DMS79 treated with DMSO at 0.1 percent for 48 hours (cell line): ENCODE measurements around the gene ADAT3.
"Not testable (repeated sequence)": the region's sequence is repeated elsewhere in the genome, so short reads cannot be mapped to it uniquely, and the experiment has no call there.

Source experiments
- DNase-seq: peaks from one replicate; lab custom pipeline; 2025; lab: John Stamatoyannopoulos, UW

Gene ADAT3

GRCh38 chr19:1882786-1883692 lies 22.2 kb upstream of the ADAT3 start:
- no peak for DNase-seq

- DNase-seq = no peak
Observed at GRCh38 chr19:1883784-1884183, 21.4 kb upstream of the ADAT3 start.

- no peak for DNase-seq
Observed at GRCh38 chr19:1884291-1884718, 20.9 kb upstream of the ADAT3 start.

DNA sequence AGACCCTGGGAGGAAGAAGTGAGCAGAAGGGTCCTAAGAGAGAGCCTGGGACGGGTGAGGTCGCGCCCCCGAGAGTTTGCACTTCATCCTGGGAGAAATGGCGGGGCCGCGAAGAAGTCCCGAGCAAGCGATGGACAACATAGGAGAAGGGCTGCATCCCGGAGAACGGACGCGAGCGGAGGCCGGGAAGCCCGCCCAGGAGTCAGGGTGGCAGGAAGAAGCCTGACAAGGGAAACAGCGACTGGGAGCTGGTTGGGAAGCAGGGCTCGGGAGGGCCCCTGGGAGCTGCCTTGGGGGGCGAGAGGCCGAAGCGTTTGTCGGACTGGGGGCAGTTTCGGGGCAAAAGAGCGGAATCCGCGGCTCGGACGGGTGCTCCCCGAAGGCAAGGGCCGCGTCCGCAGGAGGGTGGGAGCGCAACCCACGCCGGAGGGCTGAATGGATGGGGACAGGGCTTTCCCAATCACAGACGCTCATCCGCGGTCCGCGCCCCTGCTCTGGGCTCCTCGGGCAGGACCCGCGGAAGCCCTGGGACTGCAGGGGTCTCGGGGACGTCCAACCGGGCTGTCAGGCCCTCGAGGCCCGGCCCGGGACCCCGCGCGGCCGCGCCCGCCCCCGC lies 20.4 kb upstream of the ADAT3 start:
- DNase-seq = no peak

- peak; percentile 74 for DNase-seq
Observed at GRCh38 chr19:1885398-1886119, 19.6 kb upstream of the ADAT3 start, which contains the start of gene ABHD17A. TSS of gene ABHD17A (minus strand) at chr19:1885496. CDS start at chr19:1881566, 3,930 bp downstream.

DNA sequence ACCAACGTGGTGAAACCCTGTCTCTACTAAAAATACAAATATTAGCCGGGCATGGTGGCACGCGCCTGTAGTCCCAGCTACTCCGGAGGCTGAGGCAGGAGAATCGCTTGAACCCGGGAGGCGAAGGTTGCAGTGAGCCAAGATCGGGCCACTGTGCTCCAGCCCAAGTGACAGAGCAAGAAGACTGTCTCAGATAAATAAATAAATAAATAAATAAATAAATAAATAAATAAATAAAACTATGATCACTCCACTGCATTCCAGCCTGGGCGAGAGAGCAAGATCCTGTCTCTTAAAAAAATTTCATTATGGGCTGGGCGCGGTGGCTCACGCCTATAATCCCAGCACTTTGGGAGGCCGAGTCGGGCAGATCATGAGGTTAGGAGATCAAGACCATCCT lies 18.8 kb upstream of the ADAT3 start:
- DNase-seq = not testable (repeated sequence)

DNA sequence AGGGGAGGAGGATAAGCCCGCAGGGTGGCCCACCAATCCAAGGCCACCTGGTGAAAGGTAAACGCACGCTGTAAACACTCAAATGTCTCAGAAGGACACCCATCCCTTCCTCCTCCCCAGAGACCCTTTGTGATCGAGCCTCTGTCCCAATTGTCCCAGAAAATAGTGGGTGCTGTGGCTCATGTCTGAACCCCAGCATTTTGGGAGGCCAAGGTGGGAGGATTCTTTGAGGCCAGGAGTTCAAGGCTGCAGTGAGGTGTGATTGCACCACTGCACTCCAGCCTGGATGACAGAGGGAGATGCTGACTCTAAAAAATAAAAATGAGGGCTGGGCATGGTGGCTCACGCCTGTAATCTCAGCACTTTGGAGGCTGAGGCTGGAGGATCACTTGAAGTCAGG lies 16.8 kb upstream of the ADAT3 start:
- DNase-seq = no peak

DNA sequence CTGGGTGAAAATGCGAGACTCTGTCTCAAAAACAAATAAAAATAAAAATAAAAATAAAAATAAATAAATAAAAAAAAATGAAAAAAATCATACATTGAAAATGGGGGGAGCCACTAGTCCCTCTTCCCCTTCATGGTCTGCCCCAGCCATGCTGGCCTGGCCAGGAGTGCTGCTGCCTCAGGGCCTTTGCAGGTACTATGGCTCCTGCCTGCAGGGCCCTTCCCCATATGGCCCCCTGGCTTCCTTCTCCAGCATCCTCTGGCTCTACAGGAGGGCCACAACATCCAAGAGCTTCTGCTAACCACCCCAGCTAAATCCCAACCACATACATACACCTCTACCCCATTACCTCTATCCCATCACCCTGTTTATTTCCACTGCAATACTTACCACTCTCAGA lies 15.3 kb upstream of the ADAT3 start:
- DNase-seq = no peak

DNA sequence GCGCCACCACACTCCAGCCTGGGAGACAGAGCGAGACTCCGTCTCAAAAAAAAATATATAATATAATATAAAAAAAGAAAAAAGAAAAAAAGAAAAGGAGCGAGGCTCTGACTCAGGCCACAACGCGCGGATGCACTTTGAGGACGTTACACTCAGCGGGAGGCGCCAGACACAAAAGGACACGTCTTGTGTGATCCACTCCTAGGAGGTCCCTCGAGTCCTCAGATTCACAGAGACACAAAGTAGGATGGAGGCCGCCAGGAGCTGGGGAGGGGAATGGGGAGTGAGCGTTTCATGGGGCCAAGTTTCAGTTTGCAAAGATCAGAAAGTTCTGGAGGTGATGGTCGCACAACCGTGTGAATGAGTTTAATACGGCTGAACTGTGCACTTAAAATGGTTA lies 11.4 kb upstream of the ADAT3 start:
- no peak for DNase-seq

DNA sequence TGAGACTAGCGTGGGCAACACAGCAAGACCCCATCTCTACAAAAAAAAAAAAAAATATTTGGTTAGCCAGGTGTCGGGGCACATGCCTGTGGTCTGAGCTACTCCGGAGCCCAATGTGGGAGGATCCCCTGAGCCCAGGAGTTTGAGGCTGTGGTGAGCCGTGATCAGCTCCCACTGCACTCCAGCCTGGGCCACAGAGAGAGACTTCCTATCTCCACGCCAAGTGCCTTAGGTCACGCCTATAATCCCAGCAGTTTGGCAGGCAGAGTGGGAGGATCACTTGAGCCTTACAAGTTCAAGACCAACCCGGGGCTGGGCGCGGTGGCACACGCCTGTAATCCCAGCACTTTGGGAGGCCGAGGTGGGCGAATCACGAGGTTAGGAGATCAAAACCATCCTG lies 8.7 kb upstream of the ADAT3 start:
- DNase-seq = no peak

- no peak for DNase-seq
Observed at GRCh38 chr19:1901940-1902404, 3.2 kb upstream of the ADAT3 start.

DNA sequence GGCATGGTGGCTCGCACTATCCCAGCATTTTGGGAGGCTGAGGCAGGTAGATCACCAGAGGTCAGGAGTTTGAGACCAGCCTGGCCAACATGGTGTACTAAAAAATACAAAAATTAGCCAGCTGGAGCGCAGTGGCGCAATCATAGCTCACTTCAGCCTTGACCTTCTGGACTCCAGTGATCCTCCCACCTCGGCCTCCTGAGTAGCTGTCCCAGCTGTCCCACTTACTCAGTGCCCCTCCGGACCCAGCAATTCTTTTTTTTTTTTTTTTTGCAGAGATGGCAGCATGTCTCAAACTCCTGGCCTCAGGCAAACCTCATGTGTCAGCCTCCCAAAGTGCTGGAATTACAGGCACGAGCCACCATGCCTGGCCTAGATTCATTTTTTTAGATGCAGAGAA lies 2.3 kb upstream of the ADAT3 start:
- DNase-seq = no peak

GRCh38 chr19:1904860-1905109 lies 414 bp upstream of the ADAT3 start:
- no peak for DNase-seq

DNA sequence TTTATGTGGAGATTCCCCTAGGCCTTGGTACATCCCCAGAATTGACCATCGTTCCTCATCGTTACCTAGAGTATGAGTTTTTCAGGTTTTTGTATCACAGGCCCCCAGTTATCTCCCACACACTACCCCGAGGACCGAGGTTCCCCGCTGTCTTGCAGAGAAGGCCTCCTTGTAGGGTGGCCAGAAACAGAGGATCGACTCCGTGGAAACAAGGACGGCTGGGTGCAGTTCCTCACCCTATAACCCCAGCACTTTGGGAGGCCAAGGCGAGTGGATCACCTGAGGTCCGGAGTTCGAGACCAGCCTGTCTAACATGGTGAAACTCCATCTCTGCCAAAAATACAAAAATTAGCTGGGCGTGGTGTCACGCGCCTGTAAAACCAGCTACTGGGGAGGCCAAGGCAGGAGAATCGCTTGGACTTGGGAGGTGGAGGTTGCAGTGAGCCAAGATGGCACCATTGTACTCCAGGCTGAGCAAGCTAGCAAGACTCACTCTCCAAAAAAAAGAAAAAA lies 720 bp downstream of the ADAT3 start:
- DNase-seq = no peak

DNA sequence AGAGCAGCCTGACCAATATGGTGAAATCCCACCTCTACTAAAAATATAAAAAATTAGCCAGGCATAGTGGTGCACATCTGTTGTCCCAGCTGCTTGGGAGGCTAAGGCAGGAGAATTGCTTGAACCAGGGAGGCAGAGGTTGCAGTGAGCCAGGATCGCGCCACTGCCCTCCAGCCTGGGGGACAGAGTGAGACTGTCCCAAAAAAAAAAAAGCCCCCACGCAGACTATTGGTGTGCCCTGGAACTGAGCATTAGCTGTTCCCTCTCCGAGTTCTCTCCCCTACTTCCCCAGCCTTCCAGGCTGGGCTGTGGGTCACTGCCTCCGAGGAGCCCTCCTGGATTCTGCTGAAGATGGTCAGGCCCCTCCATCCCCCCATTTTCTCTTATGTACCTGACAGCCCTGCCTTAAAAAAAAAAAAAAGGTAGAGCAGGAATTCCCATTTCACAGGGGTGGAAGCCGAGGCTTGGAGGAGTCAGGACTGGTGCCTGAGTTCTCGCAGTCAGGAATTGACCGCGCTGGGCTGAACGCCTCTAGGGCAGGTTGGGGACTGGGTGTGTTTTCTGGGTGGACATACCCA lies 1.9 kb downstream of the ADAT3 start:
- no peak for DNase-seq

DNA sequence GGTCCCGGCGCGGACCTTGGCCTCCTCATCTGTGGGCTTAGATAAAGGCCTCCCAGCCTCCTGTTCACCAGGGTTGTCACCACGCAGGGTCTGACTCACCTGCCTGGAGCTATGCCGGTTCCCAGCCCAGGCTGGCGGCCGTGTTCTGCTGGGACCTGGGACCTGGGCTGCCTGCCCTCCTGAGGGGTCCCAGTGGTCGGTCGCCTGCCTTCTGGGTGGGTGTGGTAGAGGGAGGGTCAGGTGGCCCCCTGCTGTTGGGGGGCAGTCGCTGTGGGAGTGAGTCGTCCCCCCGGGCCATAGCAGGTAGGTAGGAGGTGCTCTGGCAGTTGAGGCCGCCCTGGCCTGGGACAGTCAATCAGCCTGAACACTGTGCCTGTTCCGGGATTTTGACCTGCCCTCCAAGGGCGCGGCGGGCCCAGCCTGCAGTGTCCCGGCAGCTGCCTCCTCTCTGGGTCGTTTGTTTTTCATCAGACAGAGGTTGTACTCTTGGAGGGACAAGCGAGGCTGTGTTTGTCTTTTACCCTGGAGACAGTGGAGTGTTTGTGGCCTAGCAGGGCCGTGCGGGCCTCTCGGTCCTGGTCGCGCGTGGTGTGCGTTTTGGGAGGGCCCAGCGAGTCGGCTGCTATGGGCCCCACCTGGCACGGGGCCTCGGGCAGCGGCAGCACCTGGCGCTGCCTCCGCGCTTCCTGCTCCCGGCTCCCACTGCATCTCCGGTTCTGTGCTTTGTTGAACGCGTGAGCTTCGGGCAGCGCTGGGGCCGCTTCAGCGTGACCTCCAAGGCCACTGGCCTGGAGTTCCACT lies 2.6 kb downstream of the ADAT3 start:
- DNase-seq = no peak

GRCh38 chr19:1908364-1908678 lies 3.1 kb downstream of the ADAT3 start:
- DNase-seq = no peak

- DNase-seq = no peak
Observed at GRCh38 chr19:1909761-1910080, 4.5 kb downstream of the ADAT3 start.

GRCh38 chr19:1910177-1910576 lies 5.0 kb downstream of the ADAT3 start:
- no peak for DNase-seq

DNA sequence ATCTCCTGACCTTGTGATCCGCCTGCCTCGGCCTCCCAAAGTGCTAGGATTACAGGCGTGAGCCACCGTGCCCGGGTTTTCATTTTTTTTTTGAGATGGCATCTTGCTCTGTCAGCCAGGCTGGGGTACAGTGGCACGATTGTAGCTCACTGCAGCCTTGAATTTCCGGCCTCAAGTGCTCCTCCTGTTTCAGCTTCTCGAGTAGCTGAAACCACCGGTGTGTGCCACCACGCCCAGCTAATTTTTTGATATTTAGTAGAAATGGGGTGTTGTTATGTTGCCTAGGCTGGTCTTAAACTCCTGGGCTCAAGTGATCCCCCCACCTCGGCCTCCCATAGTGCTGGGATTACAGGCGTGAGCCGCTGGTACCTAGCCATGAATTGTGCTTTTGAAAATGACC lies 5.9 kb downstream of the ADAT3 start:
- DNase-seq = no peak

DNA sequence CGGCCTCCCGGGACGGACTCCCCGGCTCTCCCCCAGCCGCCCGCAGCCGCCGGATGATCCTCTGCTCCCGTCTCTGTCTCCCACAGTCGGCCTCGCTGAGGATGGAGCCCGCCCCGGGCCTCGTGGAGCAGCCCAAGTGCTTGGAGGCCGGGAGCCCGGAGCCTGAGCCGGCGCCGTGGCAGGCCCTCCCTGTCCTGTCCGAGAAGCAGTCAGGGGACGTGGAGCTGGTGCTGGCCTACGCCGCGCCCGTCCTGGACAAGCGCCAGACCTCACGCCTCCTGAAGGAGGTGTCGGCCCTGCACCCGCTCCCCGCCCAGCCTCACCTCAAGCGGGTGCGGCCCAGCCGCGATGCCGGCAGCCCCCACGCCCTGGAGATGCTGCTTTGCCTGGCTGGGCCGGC lies 6.8 kb downstream of the ADAT3 start:
- DNase-seq = no peak
